DMS53 (cell line): ENCODE measurements around the gene AR.

ENCODE experiments used
- DNase-seq: peaks from one replicate; lab custom pipeline; 2025; lab: John Stamatoyannopoulos, UW

AR gene

GRCh38 chrX:67543818-67544217, at the start of gene AR:
TSS of gene AR (plus strand) at chrX:67544021. CDS start at chrX:67545147, 1,126 bp downstream.
- peak; percentile 8 for DNase-seq

- no peak for DNase-seq
Measured at GRCh38 chrX:67500617-67501016, 43.2 kb upstream of the AR start.

GRCh38 chrX:67503004-67503403, 40.8 kb upstream of the AR start:
- no peak for DNase-seq

- DNase-seq: no peak
Measured at GRCh38 chrX:67503453-67503852, 40.4 kb upstream of the AR start.

GRCh38 chrX:67520671-67521070, 23.1 kb upstream of the AR start:
- no peak for DNase-seq

GRCh38 chrX:67523002-67523681, 20.7 kb upstream of the AR start:
- no peak for DNase-seq

- no peak for DNase-seq
Measured at GRCh38 chrX:67523932-67524331, 19.9 kb upstream of the AR start.

- DNase-seq: no peak
Measured at GRCh38 chrX:67524428-67524827, 19.4 kb upstream of the AR start.

GRCh38 chrX:67524950-67525691, 18.7 kb upstream of the AR start:
- DNase-seq: no peak

- no peak for DNase-seq
Measured at GRCh38 chrX:67536564-67536963, 7.3 kb upstream of the AR start.

GRCh38 chrX:67538383-67538782, 5.4 kb upstream of the AR start:
- DNase-seq: no peak

- DNase-seq: peak; percentile 8
Measured at GRCh38 chrX:67544281-67545035, 637 bp downstream of the AR start.

- DNase-seq: peak; percentile 35
Measured at GRCh38 chrX:67545036-67545821, 1.4 kb downstream of the AR start.

GRCh38 chrX:67545893-67546495, 2.2 kb downstream of the AR start:
- peak; percentile 35 for DNase-seq

- no peak for DNase-seq
Measured at GRCh38 chrX:67546496-67547423, 2.9 kb downstream of the AR start.

- peak; percentile 63 for DNase-seq
Measured at GRCh38 chrX:67555578-67556203, 11.9 kb downstream of the AR start.

GRCh38 chrX:67558267-67558666, 14.4 kb downstream of the AR start:
- no peak for DNase-seq

GRCh38 chrX:67563469-67564448, 19.9 kb downstream of the AR start:
- no peak for DNase-seq

- DNase-seq: no peak
Measured at GRCh38 chrX:67564475-67564874, 20.7 kb downstream of the AR start.
